HG03039 (cell line): ENCODE results near the gene SLC22A9.

Experiments used
- ATAC-seq: cut with Tn5 transposase; IDR thresholded peaks from one replicate; pipeline ENCODE4 v1.9.1; 2021; ENCODE audit warnings: mild to moderate bottlenecking, moderate library complexity; ENCODE audit not compliant: unreplicated experiment

Gene SLC22A9

GRCh38 chr11:63444160-63444559 is 74.6 kb downstream of the SLC22A9 start:
- no peak for ATAC-seq

GRCh38 chr11:63445118-63445517 is 75.5 kb downstream of the SLC22A9 start:
- no peak for ATAC-seq

- ATAC-seq = no peak
Observed at GRCh38 chr11:63445720-63446119, 76.1 kb downstream of the SLC22A9 start.

- no peak for ATAC-seq
Observed at GRCh38 chr11:63448646-63449045, 79.1 kb downstream of the SLC22A9 start.

- ATAC-seq = no peak
Observed at GRCh38 chr11:63459586-63459985, 90.0 kb downstream of the SLC22A9 start.
